Measurements from ENCODE around the gene CCM2L. TPM values are rescaled to one million over a fixed set of nuclear protein-coding genes. Genes with fewer than 3 reads are reported as not detected.

Gene CCM2L
- total RNA-seq, 2 experiments from 2014 or later, result not detected

DNA sequence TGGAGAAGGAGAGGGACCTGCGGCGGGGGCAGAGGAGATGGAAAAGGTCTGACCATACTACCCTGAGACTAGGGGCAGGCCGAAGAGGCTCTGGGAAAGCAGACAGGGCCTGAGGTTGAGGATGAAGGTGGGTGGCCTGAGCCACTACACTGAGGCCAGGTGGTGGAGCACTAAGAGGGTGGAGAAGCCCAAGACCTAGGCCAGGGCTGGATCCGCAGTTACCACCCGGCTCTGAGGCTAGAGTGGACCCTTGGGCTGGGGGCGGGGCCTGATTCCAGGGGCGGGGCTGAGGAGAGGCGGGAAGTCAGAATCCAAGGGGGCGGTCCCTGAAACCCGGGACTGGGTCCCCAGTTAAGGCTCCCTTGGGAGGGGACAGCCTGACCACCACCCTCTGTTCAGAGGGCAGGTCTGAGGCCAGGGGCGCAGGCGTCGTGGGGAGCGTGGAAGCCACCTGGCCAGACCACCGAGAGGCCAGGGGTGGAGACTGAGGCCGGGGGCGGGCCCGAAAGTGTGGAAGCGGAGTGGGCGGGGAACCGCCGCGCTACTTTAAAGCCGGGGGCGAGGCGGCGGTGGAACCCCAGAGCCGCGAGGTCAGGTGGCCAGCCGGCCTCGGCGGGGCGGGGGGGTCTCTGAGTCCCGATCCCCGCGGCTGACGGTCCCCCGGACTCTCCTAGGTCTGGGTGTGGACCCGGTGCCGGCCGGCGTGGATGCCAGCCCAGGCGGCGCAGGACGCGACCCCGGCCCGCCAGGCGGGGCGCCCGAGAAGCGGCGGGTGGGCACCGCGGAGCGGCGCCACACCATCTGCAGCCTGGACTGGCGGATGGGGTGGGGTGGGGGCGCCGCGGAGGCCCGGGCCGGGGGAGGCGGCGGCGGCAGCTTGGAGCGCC is 8.3 kb downstream of the CCM2L start:
- H3K27me3 Mint-ChIP-seq, result peaks cover 56% of the 10 kb centered on the region
- DNase-seq, result peak; percentile 64
- H3K9me3 Mint-ChIP-seq (ENCODE audit: low read depth), result no peaks in the 10 kb centered on the region
- intact Hi-C loops (cut with DNase I, micrococcal nuclease), result loop anchor here in 1 of 2 experiments (1.0 kb wide), 2 partner anchors 66 to 157 kb away; partner anchors contain the start of gene PDRG1
- peak; percentile 52 for ATAC-seq
- no peaks in the 10 kb centered on the region for H3K36me3 Mint-ChIP-seq (ENCODE audit: low read depth)
- ChIA-PET CTCF (interaction anchor here (1.2 to 3.4 kb wide), 3 partner anchors 12 to 17 kb away, joined by 3 to 26 read pairs (median 20); no protein-coding TSS in a partner anchor), POLR2A (no interaction called here)
- peaks cover 21% of the 10 kb centered on the region for H3K4me1 Mint-ChIP-seq
- H3K27ac Mint-ChIP-seq, result no peak overlapping the region
- peak overlapping the region; percentile 60 for H3K4me3 Mint-ChIP-seq

DNA sequence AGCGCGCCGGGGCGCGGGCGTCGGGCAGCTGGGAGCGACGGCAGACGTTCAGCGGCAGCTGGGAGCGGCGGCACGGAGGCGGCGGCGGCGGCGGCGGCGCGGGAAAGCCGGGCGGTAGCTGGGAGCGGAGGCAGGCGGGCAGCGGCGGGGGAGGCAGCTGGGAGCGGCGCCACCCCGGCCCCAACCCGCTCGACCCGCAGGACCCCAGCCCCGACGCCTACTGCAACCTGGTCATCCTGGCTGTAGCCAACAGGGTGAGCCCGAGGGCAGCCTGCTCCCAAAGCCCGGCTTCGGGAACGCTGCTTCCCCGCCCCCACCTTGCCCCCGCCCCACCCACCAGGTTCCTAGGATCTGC is 8.9 kb downstream of the CCM2L start:
- H3K4me1 Mint-ChIP-seq, result peaks cover 21% of the 10 kb centered on the region
- no peaks in the 10 kb centered on the region for H3K36me3 Mint-ChIP-seq (ENCODE audit: low read depth)
- DNase-seq (peak; percentile 37), ATAC-seq (no peak)
- H3K27ac Mint-ChIP-seq, result no peak overlapping the region
- peaks cover 58% of the 10 kb centered on the region for H3K27me3 Mint-ChIP-seq
- intact Hi-C loops (cut with DNase I, micrococcal nuclease), result no loop called here
- ChIA-PET CTCF (interaction anchor here (3.4 kb wide), 1 partner anchor 12 kb away, joined by 26 read pairs; no protein-coding TSS in a partner anchor), POLR2A (no interaction called here)
- no peaks in the 10 kb centered on the region for H3K9me3 Mint-ChIP-seq (ENCODE audit: low read depth)
- peak overlapping the region; percentile 68 for H3K4me3 Mint-ChIP-seq

DNA sequence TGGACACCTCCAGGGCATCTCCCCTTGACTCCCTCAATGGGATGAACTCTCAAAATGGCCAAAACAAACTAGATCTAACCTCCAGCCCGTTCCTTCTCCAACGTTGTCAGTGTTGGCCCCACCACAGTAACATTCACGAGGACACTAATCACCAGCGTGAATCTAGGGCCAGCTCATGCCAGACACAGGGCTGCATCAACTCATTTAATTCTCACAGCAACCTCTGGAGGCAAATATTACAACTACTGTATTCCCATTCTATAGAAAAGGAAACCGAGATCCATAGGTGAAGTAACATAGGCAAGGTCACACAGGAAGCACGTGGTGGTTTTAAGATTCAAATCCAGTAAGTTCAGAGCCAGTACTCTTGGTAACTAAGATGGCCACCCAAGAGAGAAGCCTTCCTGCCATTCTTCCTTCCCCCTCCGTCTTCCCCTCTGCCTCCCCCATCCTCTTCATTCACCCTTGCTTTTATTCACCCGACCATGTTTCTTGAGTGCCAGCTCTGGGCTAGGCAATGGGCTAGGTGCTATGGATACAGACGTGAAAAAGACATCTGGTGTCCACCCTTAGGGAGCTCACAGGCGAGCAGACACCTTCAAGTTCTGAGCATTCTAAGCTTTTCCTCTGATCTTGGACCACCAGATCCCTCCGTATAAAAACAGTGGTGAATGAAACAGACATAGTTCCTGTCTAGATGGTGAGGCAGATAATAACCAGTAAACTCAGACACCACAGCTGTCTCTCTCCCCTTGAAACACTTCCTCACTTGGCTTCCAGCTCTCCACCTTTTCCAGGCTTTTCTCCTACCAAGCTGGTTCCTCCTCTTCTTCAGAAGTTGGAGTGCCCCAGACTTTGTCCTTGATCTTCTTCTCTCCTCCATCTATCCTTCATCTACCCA is 9.6 kb downstream of the CCM2L start:
- H3K4me1 Mint-ChIP-seq, result peaks cover 21% of the 10 kb centered on the region
- intact Hi-C loops (cut with DNase I, micrococcal nuclease), result no loop called here
- ATAC-seq (peak; percentile 27), DNase-seq (no peak)
- POLR2A ChIA-PET, result interaction anchor here (0.5 kb wide), 1 partner anchor 29 kb away, joined by 4 read pairs; no protein-coding TSS in a partner anchor
- no peaks in the 10 kb centered on the region for H3K36me3 Mint-ChIP-seq (ENCODE audit: low read depth)
- peak overlapping the region; percentile 68 for H3K4me3 Mint-ChIP-seq
- H3K27me3 Mint-ChIP-seq, result peaks cover 60% of the 10 kb centered on the region
- CTCF ChIA-PET, result interaction anchor here (3.4 kb wide), 1 partner anchor 12 kb away, joined by 26 read pairs; no protein-coding TSS in a partner anchor
- no peaks in the 10 kb centered on the region for H3K9me3 Mint-ChIP-seq (ENCODE audit: low read depth)
- peak overlapping the region; percentile 20 for H3K27ac Mint-ChIP-seq

DNA sequence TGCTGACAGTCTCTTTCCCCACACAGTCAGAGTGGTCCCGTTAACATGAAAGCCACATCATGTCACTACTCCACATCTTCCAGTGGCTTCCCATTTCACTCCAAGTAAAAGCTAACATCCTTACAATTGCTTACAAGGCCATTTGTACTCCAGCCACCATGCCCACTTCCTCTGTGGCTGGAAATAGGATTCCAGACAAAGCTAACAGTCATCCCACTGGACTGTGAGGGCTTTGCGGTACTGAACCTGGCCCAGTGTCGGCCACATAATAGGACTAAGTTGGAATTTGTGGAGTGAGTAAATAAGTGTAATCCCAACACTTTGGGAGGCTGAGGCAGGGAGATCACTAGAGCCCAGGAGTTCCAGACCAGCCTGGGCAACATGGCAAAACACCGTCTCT is 10.9 kb downstream of the CCM2L start:
- peaks cover 55% of the 10 kb centered on the region for H3K27me3 Mint-ChIP-seq
- POLR2A ChIA-PET, result no interaction called here

DNA sequence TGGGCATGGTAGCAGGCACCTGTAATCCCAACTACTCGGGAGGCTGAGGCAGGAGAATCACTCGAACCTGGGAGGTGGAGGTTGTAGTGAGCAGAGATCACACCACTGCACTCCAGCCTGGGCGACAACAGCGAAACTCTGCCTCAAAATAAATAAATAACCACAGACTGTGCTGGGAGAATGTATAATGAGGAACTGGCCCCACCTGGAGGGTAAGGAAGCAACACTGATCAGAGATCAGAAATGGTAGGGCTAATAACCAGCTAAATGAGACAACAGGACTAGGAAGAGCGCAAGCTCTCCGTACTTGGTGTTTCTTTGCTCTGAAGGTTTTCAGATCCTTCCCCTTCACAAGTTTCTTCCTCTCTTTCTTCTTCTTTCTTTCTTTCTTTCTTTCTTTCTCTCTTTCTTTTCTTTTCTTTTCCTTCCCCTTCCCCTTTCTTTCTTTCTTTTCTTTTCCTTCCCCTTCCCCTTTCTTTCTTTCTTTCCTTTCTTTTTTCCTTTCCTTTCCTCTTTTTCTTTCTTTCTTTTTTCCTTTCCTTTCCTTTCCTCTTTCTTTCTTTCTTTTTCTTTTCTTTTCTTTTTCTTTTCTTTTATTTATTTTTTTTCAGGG is 14.6 kb downstream of the CCM2L start:
- peaks cover 36% of the 10 kb centered on the region for H3K27me3 Mint-ChIP-seq
- ATAC-seq (no peak), DNase-seq (no peak)
- H3K9me3 Mint-ChIP-seq (ENCODE audit: low read depth), result no peaks in the 10 kb centered on the region
- no peak overlapping the region for H3K27ac Mint-ChIP-seq
- H3K36me3 Mint-ChIP-seq (ENCODE audit: low read depth), result no peaks in the 10 kb centered on the region
- no peak overlapping the region for H3K4me3 Mint-ChIP-seq
- POLR2A ChIA-PET, result no interaction called here
- CTCF ChIA-PET, result interaction anchor here (0.8 to 1.5 kb wide), 2 partner anchors 13 to 240 kb away, joined by 3 to 5 read pairs; no protein-coding TSS in a partner anchor
- intact Hi-C loops (cut with DNase I, micrococcal nuclease), result no loop called here
- H3K4me1 Mint-ChIP-seq, result peaks cover 7% of the 10 kb centered on the region

More for the DNA sequence above, 10.9 kb downstream of the CCM2L start:
- H3K27ac Mint-ChIP-seq, result no peak overlapping the region
- DNase-seq (no peak), ATAC-seq (no peak)
- H3K4me1 Mint-ChIP-seq, result peaks cover 21% of the 10 kb centered on the region
- intact Hi-C loops (cut with DNase I, micrococcal nuclease), result no loop called here
- CTCF ChIA-PET, result interaction anchor here (3.4 kb wide), 1 partner anchor 10 kb away, joined by 26 read pairs; no protein-coding TSS in a partner anchor
- no peaks in the 10 kb centered on the region for H3K36me3 Mint-ChIP-seq (ENCODE audit: low read depth)
- H3K9me3 Mint-ChIP-seq (ENCODE audit: low read depth), result no peaks in the 10 kb centered on the region
- H3K4me3 Mint-ChIP-seq, result no peak overlapping the region

DNA sequence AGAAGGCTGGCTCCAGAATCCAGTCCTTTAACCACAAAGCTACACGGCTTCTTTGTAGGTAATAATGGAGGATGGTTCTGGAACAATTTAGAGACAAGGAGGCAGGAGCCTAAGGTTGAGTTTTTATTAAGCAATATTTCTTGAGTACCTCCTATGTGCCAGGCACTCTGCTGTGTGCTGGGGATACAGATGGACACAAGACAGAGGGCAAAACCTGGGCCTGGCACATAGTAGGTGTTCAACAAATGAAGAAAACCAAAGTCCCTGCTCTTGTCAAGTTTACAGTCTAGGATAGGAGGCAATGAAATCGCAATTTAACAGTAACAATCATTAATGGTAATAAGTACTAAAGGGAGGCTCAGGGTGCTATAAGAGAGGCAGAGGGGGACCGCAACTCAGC is 17.4 kb downstream of the CCM2L start:
- Mint-ChIP-seq H3K9me3 (ENCODE audit: low read depth) (no peaks in the 10 kb centered on the region), H3K4me1 (no peaks in the 10 kb centered on the region), H3K27me3 (peaks cover 23% of the 10 kb centered on the region), H3K36me3 (ENCODE audit: low read depth) (no peaks in the 10 kb centered on the region), H3K27ac (no peak overlapping the region), H3K4me3 (no peak overlapping the region)
- ChIA-PET POLR2A (no interaction called here), CTCF (no interaction called here)
- DNase-seq (no peak), ATAC-seq (no peak)
- intact Hi-C loops (cut with DNase I, micrococcal nuclease), result no loop called here

DNA sequence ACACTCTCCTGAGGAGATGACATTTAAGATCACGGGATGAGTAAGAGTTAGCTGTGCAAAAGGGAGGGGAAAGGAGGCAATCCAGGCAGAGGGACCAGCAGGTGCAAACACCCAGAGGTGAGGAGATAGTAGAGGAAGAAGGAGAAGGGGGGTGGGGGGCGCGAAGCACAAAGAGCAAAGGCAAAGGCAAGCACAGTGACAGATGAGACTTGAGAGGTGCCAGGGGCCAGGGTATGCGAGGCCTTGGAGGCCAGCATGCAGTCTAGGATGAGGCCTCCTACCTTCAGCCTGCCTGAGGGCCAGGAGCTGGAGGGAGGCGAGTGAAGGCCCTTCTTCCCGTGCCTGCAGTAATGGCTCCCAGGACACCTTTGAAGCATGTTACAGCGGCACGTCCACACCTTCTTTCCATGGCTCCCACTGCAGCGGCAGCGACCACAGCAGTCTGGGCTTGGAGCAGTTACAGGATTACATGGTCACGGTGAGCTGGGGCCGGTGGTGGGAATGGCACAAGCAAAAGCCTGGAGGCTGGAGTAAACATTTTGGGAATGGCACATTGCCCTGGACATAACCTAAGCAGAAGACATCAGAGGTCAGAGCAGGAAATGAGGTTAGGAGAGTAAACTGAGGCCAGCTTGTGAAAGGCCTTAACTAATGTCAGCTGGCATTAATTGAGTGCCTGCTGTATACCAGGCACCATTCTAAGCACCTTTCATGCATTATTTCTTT is 18.6 kb downstream of the CCM2L start:
- Mint-ChIP-seq H3K27me3 (peaks cover 23% of the 10 kb centered on the region), H3K4me1 (no peaks in the 10 kb centered on the region), H3K36me3 (ENCODE audit: low read depth) (no peaks in the 10 kb centered on the region), H3K4me3 (no peak overlapping the region), H3K9me3 (ENCODE audit: low read depth) (no peaks in the 10 kb centered on the region), H3K27ac (no peak overlapping the region)
- CTCF ChIA-PET, result interaction anchor here (0.6 to 5.0 kb wide), 11 partner anchors 9 to 448 kb away, joined by 3 to 32 read pairs (median 5); no protein-coding TSS in a partner anchor
- POLR2A ChIA-PET, result interaction anchor here (0.6 kb wide), 1 partner anchor 12 kb away, joined by 8 read pairs; no protein-coding TSS in a partner anchor
- ATAC-seq (no peak), DNase-seq (no peak)
- intact Hi-C loops (cut with DNase I, micrococcal nuclease), result no loop called here

DNA sequence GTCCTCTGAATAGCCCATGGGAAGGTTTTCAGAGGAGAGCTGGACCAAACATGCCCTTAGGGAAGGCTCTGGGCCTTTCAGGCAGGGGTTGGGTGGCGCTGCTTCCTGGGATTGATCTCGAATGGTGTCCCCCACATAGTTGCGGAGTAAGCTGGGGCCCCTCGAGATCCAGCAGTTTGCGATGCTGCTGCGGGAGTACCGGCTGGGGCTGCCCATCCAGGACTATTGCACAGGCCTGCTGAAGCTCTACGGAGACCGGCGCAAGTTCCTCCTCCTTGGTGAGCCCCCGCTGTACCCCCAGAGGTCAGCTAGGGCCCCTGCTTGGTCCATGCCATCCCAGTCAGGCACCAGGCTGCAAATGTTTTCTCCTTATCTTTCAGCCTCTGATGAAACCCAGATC is 19.3 kb downstream of the CCM2L start:
- no peak overlapping the region for H3K27ac Mint-ChIP-seq
- DNase-seq (no peak), ATAC-seq (no peak)
- POLR2A ChIA-PET, result interaction anchor here (0.6 kb wide), 1 partner anchor 11 kb away, joined by 8 read pairs; no protein-coding TSS in a partner anchor
- CTCF ChIA-PET, result interaction anchor here (0.6 to 5.0 kb wide), 14 partner anchors 9 to 208 kb away, joined by 3 to 32 read pairs (median 6); partner anchors contain the start of genes PDRG1 and TM9SF4
- intact Hi-C loops (cut with DNase I, micrococcal nuclease), result no loop called here
- H3K4me1 Mint-ChIP-seq, result no peaks in the 10 kb centered on the region
- no peak overlapping the region for H3K4me3 Mint-ChIP-seq
- H3K9me3 Mint-ChIP-seq (ENCODE audit: low read depth), result no peaks in the 10 kb centered on the region
- H3K27me3 Mint-ChIP-seq, result peaks cover 22% of the 10 kb centered on the region
- no peaks in the 10 kb centered on the region for H3K36me3 Mint-ChIP-seq (ENCODE audit: low read depth)

DNA sequence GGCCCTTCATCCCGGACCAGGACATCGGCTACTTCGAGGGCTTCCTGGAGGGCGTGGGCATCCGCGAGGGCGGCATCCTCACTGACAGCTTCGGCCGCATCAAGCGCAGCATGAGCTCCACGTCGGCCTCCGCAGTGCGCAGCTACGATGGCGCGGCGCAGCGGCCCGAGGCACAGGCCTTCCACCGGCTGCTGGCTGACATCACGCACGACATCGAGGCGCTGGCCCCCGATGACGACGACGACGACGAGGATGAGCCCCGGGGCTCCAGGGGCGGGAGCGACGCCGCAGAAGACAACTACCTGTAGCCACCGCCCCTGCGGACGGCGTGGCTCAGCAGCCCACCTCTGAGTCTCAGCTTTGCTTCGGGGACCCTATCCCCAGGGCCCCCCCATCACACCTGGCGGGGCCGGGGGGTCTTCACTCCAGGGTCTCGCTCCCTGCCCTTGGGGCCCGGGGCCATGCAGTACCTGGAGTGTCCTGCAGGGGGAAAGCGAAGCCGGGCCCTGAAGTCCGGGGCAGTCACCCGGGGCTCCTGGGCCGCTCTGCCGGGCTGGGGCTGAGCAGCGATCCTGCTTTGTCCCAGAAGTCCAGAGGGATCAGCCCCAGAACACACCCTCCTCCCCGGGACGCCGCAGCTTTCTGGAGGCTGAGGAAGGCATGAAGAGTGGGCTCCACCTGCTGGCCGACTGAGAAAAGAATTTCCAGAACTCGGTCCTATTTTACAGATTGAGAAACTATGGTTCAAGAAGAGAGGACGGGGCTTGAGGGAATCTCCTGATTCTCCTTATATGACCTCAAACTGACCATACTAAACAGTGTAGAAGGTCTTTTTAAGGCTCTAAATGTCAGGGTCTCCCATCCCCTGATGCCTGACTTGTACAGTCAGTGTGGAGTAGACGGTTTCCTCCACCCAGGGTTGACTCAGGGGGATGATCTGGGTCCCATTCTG is 21.0 kb downstream of the CCM2L start:
- Mint-ChIP-seq H3K27ac (no peak overlapping the region), H3K27me3 (peaks cover 23% of the 10 kb centered on the region), H3K36me3 (ENCODE audit: low read depth) (no peaks in the 10 kb centered on the region), H3K4me1 (no peaks in the 10 kb centered on the region), H3K9me3 (ENCODE audit: low read depth) (no peaks in the 10 kb centered on the region), H3K4me3 (no peak overlapping the region)
- DNase-seq, result peak; percentile 75
- peak; percentile 79 for ATAC-seq
- ChIA-PET CTCF (interaction anchor here (0.5 to 5.0 kb wide), 38 partner anchors 11 to 503 kb away, joined by 3 to 32 read pairs (median 4); partner anchors contain the start of genes PDRG1 and TM9SF4), POLR2A (interaction anchor here (0.6 to 0.7 kb wide), 2 partner anchors 79 to 410 kb away, joined by 3 to 4 read pairs; partner anchors contain the start of gene PDRG1)
- intact Hi-C loops (cut with DNase I, micrococcal nuclease), result loop anchor here (1.0 to 10.0 kb wide), 6 partner anchors 61 to 624 kb away; no protein-coding TSS in a partner anchor
